GM12878 (cell line): ENCODE measurements around the gene TCOF1. TPM values are rescaled to one million over a fixed set of nuclear protein-coding genes. Genes with fewer than 3 reads are reported as not detected.

Experiments used
- ATAC-seq: fragments of 200-7000 bp; cut with Tn5 transposase; 3 replicates; pipeline ENCODE4 v1.9.1; 2020; ENCODE audit warnings: mild to moderate bottlenecking, moderate library complexity
- BruUV-seq: library from RNA; stranded (reverse); fragments of 400-500 nt; replicated peaks from 2 replicates; lab custom pipeline; 2021; lab: Mats Ljungman, UMichigan
- CTCF ChIA-PET: fragments of 300-600 bp; sonication (Branson Sonifier 250); formaldehyde crosslinking; extraction: SDS; loops from one replicate; lab custom pipeline; 2021; ENCODE audit warnings: inconsistent platforms; lab: Yijun Ruan, JAX
- POLR2A ChIA-PET: fragments of 350-600 bp; formaldehyde crosslinking; extraction: SDS; loops from one replicate; lab custom pipeline; 2021; ENCODE audit warnings: inconsistent platforms; lab: Charles Lee
- RAD21 ChIA-PET: fragments of 300-600 bp; sonication (Branson Sonifier 250); formaldehyde crosslinking; loops from one replicate; lab custom pipeline; 2023; ENCODE audit warnings: antibody characterized with exemption; ENCODE audit not compliant: unreplicated experiment; lab: Charles Lee
- SMC1A ChIA-PET: fragments of 300-600 bp; sonication (Branson Sonifier 250); formaldehyde crosslinking; loops from one replicate; lab custom pipeline; 2023; ENCODE audit not compliant: unreplicated experiment, uncharacterized antibody; lab: Charles Lee
- DNase-seq: peaks from one replicate; pipeline ENCODE4 v3.0.0-alpha.2; 2011; ENCODE audit warnings: low read depth, low spot score
- FAIRE-seq: peaks from 3 replicates; lab custom pipeline; 2011; peaks lifted over from hg19 to GRCh38; lab: Jason Lieb, UNC
- H2AFZ ChIP-seq: 2 replicates; pipeline ENCODE4 v1.6.0; 2011; ENCODE audit warnings: low read depth, low read length, control low read depth; ENCODE audit not compliant: control insufficient read depth
- H3K27ac ChIP-seq: 2 replicates; pipeline ENCODE4 v1.5.1; 2011; ENCODE audit warnings: control low read depth; ENCODE audit not compliant: control insufficient read depth, insufficient read depth
- H3K27me3 ChIP-seq, 2 experiments: replicated peaks in 1 of 2; 2 replicates each; pipeline versions ENCODE4 v1.6.0 to v1.6.1; 2011; ENCODE audit warnings: low read length in 1 of 2; ENCODE audit not compliant: control insufficient read depth in 2 of 2, insufficient read depth in 2 of 2
- H3K36me3 ChIP-seq, 2 experiments: 2 replicates each; pipeline ENCODE4 v1.5.1; 2011; ENCODE audit warnings: low read length in 1 of 2; ENCODE audit not compliant: control insufficient read depth in 2 of 2, insufficient read depth in 2 of 2
- H3K4me1 ChIP-seq: 2 replicates; pipeline ENCODE4 v1.6.1; 2011; ENCODE audit warnings: mild to moderate bottlenecking, low read length, moderate library complexity, mixed read lengths; ENCODE audit not compliant: control insufficient read depth, insufficient read depth
- H3K4me2 ChIP-seq: 2 replicates; pipeline ENCODE4 v1.6.0; 2011; ENCODE audit warnings: control low read depth; ENCODE audit not compliant: control insufficient read depth, insufficient read depth
- H3K4me3 ChIP-seq: fragments of 200-600 bp; sonication (generic); 2 replicates; pipeline ENCODE4 v1.5.1; 2016
- H3K79me2 ChIP-seq: 2 replicates; pipeline ENCODE4 v1.6.0; 2011; ENCODE audit warnings: low read length; ENCODE audit not compliant: control insufficient read depth, insufficient read depth
- H3K9ac ChIP-seq: 2 replicates; pipeline ENCODE4 v1.8.0; 2011; ENCODE audit warnings: low read length, control low read depth, mixed read lengths; ENCODE audit not compliant: control insufficient read depth, insufficient read depth
- H3K9me3 ChIP-seq: replicated peaks from 3 replicates; pipeline ENCODE4 v1.5.1; 2011; ENCODE audit warnings: mild to moderate bottlenecking, low read length; ENCODE audit not compliant: control insufficient read depth, insufficient read depth
- H4K20me1 ChIP-seq: 2 replicates; pipeline ENCODE4 v1.6.0; 2011; ENCODE audit not compliant: control insufficient read depth, insufficient read depth
- BHLHE40 ChIP-seq, 2 experiments: fragments of 450-650 bp in 1 of 2; IDR thresholded peaks; 2 replicates each; pipeline ENCODE4 v1.6.1; 2011 to 2017; ENCODE audit warnings: low read depth in 2 of 2, borderline replicate concordance in 1 of 2, improper control_type of control experiment in 1 of 2, low read length in 1 of 2, mild to moderate bottlenecking in 1 of 2
- CHD1 ChIP-seq: IDR thresholded peaks from 2 replicates; pipeline ENCODE4 v1.6.1; 2012; ENCODE audit warnings: low read depth, low read length, improper control_type of control experiment
- CHD4 ChIP-seq: fragments of 200-600 bp; sonication (generic); IDR thresholded peaks from 2 replicates; pipeline ENCODE4 v1.6.1; 2016; ENCODE audit warnings: mild to moderate bottlenecking
- CREB1 ChIP-seq: IDR thresholded peaks from 2 replicates; pipeline ENCODE4 v1.6.1; 2012; ENCODE audit warnings: low read depth, mild to moderate bottlenecking, inconsistent platforms
- ELK1 ChIP-seq: IDR thresholded peaks from 2 replicates; pipeline ENCODE4 v1.6.1; 2012; ENCODE audit warnings: low read depth, low read length, improper control_type of control experiment
- EP300 ChIP-seq, 2 experiments: fragments of 150-350 bp in 1 of 2; IDR thresholded peaks; 2 replicates each; pipeline ENCODE4 v1.6.1; 2011 to 2012; ENCODE audit warnings: low read depth in 2 of 2, low read length in 2 of 2, borderline replicate concordance in 1 of 2, improper control_type of control experiment in 1 of 2, inconsistent platforms in 1 of 2; ENCODE audit not compliant: control insufficient read depth in 1 of 2
- EZH2 ChIP-seq: IDR thresholded peaks from 2 replicates; pipeline ENCODE4 v1.6.1; 2012; ENCODE audit warnings: low read depth, mild to moderate bottlenecking, control low read depth, inconsistent platforms, low read length, borderline replicate concordance; ENCODE audit not compliant: control insufficient read depth
- MEF2A ChIP-seq: IDR thresholded peaks from 2 replicates; pipeline ENCODE4 v1.6.1; 2011; ENCODE audit warnings: low read depth, mild to moderate bottlenecking, low read length, moderate library complexity; ENCODE audit not compliant: insufficient read depth
- MTA3 ChIP-seq: IDR thresholded peaks from 2 replicates; pipeline ENCODE4 v1.6.1; 2012; ENCODE audit warnings: low read length, inconsistent platforms, borderline replicate concordance
- MYB ChIP-seq: fragments of 150-350 bp; IDR thresholded peaks from 2 replicates; pipeline ENCODE4 v1.6.1; 2014; ENCODE audit warnings: mild to moderate bottlenecking, low read depth, low read length, borderline replicate concordance
- POLR2AphosphoS2 ChIP-seq: IDR thresholded peaks from 2 replicates; pipeline ENCODE4 v1.6.1; 2011; ENCODE audit warnings: low read depth, mild to moderate bottlenecking, low read length, improper control_type of control experiment, moderate library complexity
- POU2F2 ChIP-seq: IDR thresholded peaks from 3 replicates; pipeline ENCODE4 v1.6.1; 2011; ENCODE audit warnings: low read depth, mild to moderate bottlenecking, low read length, borderline replicate concordance
- SP1 ChIP-seq: IDR thresholded peaks from one replicate; pipeline ENCODE4 v1.6.1; 2011; ENCODE audit warnings: low read depth, low read length
- ZBTB33 ChIP-seq: fragments of 450-650 bp; IDR thresholded peaks from 2 replicates; pipeline ENCODE4 v1.6.1; 2017; ENCODE audit warnings: mild to moderate bottlenecking
- ZSCAN29 ChIP-seq: fragments of 450-650 bp; IDR thresholded peaks from 2 replicates; pipeline ENCODE4 v1.6.1; 2017; ENCODE audit warnings: mild to moderate bottlenecking, moderate library complexity
- WGBS: methylation state at CpG from one replicate; pipeline ENCODE4 v1.1.6; 2016; ENCODE audit warnings: low lambda C conversion rate; ENCODE audit not compliant: insufficient replicate concordance, insufficient coverage; ENCODE audit errors: missing lambda C conversion rate; 5-methylcytosine and 5-hydroxymethylcytosine counted together
- in situ Hi-C: fragments of 300-500 bp; cut with MboI; formaldehyde crosslinking; loops from 9 replicates; pipeline ENCODE4 v1.14.3; 2018; ENCODE audit warnings: mixed read lengths
- intact Hi-C: fragments of 100-400 bp; cut with micrococcal nuclease; formaldehyde crosslinking; loops from one replicate; pipeline ENCODE4 v1.14.2; 2022; ENCODE audit not compliant: unreplicated experiment
- polyA plus RNA-seq, 11 experiments: library from polyadenylated mRNA; depleted of rRNA in 4 of 11; unstranded in 6 of 11; stranded (reverse) in 5 of 11; fragments of >200 nt; fragmentation: Nextera tagmentation in 4 of 11; fragmentation: Illumina TruSeq in 1 of 11; extraction: Ambion mirVana in 4 of 11; extraction: Trizol in 1 of 11; gene quantifications; 1 replicate in 1 of 11; 2 replicates in 10 of 11; pipeline versions ENCODE4 v1.2.1 to v1.2.3, GENCODE V29; 2011 to 2016; ENCODE audit warnings: inconsistent platforms in 2 of 11, missing spikeins in 2 of 11, low read depth in 1 of 11
- total RNA-seq, 4 experiments: library from RNA; depleted of rRNA in 3 of 4; stranded (reverse); fragments of >200 nt in 3 of 4; fragmentation: Illumina TruSeq in 1 of 4; extraction: Trizol in 1 of 4; gene quantifications; 2 replicates each; pipeline versions ENCODE4 v1.2.1 to v1.2.3, GENCODE V29; 2013 to 2021

Gene TCOF1
- total and polyA plus RNA-seq, 10 of the 15 experiments (the other 5 are each of a cell fraction or from before 2014, with no cell fraction given), result 8.7 to 83.9 (median 38.9) TPM

DNA sequence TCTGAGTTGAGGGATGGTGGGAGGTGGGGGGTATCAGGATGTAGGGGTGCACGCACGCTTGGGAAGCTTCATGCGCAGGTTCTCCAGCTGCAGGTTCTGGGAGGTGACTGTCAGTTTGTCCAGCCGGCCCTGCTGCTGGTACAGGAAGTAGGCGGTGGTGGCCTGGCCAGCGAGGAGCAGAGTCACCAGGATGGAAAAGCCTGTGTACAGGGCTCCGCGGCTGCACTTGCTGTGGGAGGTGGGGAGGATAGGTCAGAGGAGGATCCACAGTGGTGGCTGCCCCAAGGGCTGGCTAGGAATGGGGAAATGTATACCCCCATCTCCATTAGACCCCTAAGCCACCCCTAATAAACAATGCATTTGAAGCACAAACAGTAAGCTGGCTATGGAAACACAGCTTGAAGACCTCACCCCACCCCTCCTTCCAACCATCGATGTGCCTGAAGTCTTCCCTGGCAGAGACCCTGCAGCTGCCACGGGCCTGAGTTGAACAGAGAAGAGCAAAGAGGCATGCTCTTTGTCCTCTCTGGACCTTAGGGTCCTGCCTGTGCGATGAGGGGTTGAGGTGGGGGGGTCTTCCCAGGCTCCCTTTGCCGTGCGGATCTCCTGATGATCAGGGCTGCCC, 49.7 kb downstream of the TCOF1 start (continued):
- no peak for TF ChIP-seq MTA3
- TF ChIP-seq SP1, result no peak
- TF ChIP-seq POU2F2, result peak; percentile 84
- peak; percentile 89 for TF ChIP-seq POLR2AphosphoS2
- TF ChIP-seq ELK1, result no peak
- TF ChIP-seq BHLHE40 (IDR thresholded peaks at IDR 0.05; ENCODE audit: borderline replicate concordance in 1 of 2, low read depth in 2 of 2, low read length in 1 of 2), result no peak
- no peak for TF ChIP-seq CHD4
- TF ChIP-seq ZSCAN29, result 0 out of 2 replicates have a peak, but pooled peaks have one; percentile 34
- no peak for TF ChIP-seq MYB

GRCh38 chr5:150408231-150408943, 50.9 kb downstream of the TCOF1 start:
- FAIRE-seq (no peak), ATAC-seq (0 out of 3 replicates have a peak, but pooled peaks have one; percentile 0), DNase-seq (no peak)
- peaks cover 72% of the 10 kb centered on the region for H3K79me2 ChIP-seq
- peak overlapping the region; percentile 100 for H3K9ac ChIP-seq
- H4K20me1 ChIP-seq, result peaks cover 54% of the 10 kb centered on the region
- ChIA-PET RAD21 (no interaction called here), POLR2A (interaction anchor here (1.4 to 3.2 kb wide), 2 partner anchors 8 to 29 kb away, joined by 3 to 38 read pairs; no protein-coding TSS in a partner anchor), SMC1A (interaction anchor here (1.4 kb wide), 1 partner anchor 8 kb away, joined by 4 read pairs; no protein-coding TSS in a partner anchor), CTCF (interaction anchor here (1.0 to 2.1 kb wide), 2 partner anchors 10 to 42 kb away, joined by 3 to 11 read pairs; no protein-coding TSS in a partner anchor)
- no peaks in the 10 kb centered on the region for H3K9me3 ChIP-seq
- H3K4me2 ChIP-seq, result peak overlapping the region; percentile 91
- H3K4me1 ChIP-seq, result peaks cover 17% of the 10 kb centered on the region
- TSS peak; percentile 1 for BruUV-seq
- peak overlapping the region; percentile 99 for H3K4me3 ChIP-seq
- H3K36me3 ChIP-seq, result peaks cover 38 to 48% of the 10 kb centered on the region in 2 experiments
- intact Hi-C loops, result no loop called here
- no peak overlapping the region for H2AFZ ChIP-seq
- in situ Hi-C loops, result no loop called here
- peak overlapping the region; percentile 100 for H3K27ac ChIP-seq
- H3K27me3 ChIP-seq, result no peaks in the 10 kb centered on the region
- under 1% methylated on average over 8 of the region's 8 CpGs for WGBS
- TF ChIP-seq EZH2, result no peak
- 0 out of 2 replicates have a peak, but pooled peaks have one; percentile 6 for TF ChIP-seq MEF2A
- no peak for TF ChIP-seq EP300 (IDR thresholded peaks at IDR 0.05; ENCODE audit: borderline replicate concordance in 1 of 2, control insufficient read depth in 1 of 2, low read depth in 2 of 2, low read length in 2 of 2)
- TF ChIP-seq CHD1, result peak; percentile 47; the same call in 1 of the 2 replicates
- no peak for TF ChIP-seq CREB1
- TF ChIP-seq ZBTB33, result 0 out of 2 replicates have a peak, but pooled peaks have one; percentile 15
